ENCODE measurements around the gene FASTK. TPM values are rescaled to one million over a fixed set of nuclear protein-coding genes. Genes with fewer than 3 reads are reported as not detected.

Gene FASTK
- polyA plus RNA-seq, 1 donor (not counting 4 experiments of a cell fraction or from before 2014, with no cell fraction given), result 27.2 TPM

GRCh38 chr7:151064993-151065392 is 15.6 kb downstream of the FASTK start:
- dilution Hi-C loops (cut with MboI; ENCODE audit: extremely low pct_ligation_motif_present, low sequenced_read_pairs), result no loop called here
- no peak overlapping the region for H3K27ac ChIP-seq (ENCODE audit: control insufficient read depth, insufficient read depth, low read length)

GRCh38 chr7:151064454-151064853 is 16.2 kb downstream of the FASTK start:
- DNase-seq (ENCODE audit: low read depth, low spot score), result no peak

More at GRCh38 chr7:151064993-151065392, 15.6 kb downstream of the FASTK start:
- Histone ChIP-seq H3K9me1 (ENCODE audit: control insufficient read depth, extremely low read depth, insufficient read depth, low read length) (peaks cover 4% of the 10 kb centered on the region), H2AFZ (ENCODE audit: control insufficient read depth, low read length) (no peak overlapping the region), H3K4me3 (ENCODE audit: control insufficient read depth in 2 of 3, extremely low read depth in 1 of 3, insufficient read depth in 2 of 3, low read depth in 1 of 3, low read length in 3 of 3) (no peak overlapping the region), H3K4me2 (ENCODE audit: control insufficient read depth, extremely low read depth, insufficient read depth, low read depth, low read length) (no peak overlapping the region), H4K20me1 (ENCODE audit: control insufficient read depth, extremely low read depth, insufficient read depth, low read length) (peaks cover 3% of the 10 kb centered on the region), H3K36me3 (ENCODE audit: control insufficient read depth in 2 of 2, extremely low read depth in 1 of 2, insufficient read depth in 2 of 2, low read length in 2 of 2) (peaks cover 31 to 32% of the 10 kb centered on the region in 2 experiments), H3K79me2 (ENCODE audit: control insufficient read depth, insufficient read depth, low read length) (peaks cover 31% of the 10 kb centered on the region), H3K27me3 (ENCODE audit: control insufficient read depth, extremely low read depth, insufficient read depth, low read length) (no peaks in the 10 kb centered on the region), H3K9me3 (ENCODE audit: control insufficient read depth, low read depth, low read length) (no peaks in the 10 kb centered on the region), H3K9ac (ENCODE audit: control insufficient read depth, extremely low read depth, insufficient read depth, low read length) (no peak overlapping the region), H3K4me1 (ENCODE audit: control insufficient read depth, extremely low read depth, insufficient read depth, low read length) (peaks cover 22% of the 10 kb centered on the region)
- TF ChIP-seq EZH2 (IDR thresholded peaks at IDR 0.05; ENCODE audit: low read length) (no peak), CTCF (optimal IDR thresholded peaks at IDR 0.05 in 1 of 3, IDR thresholded peaks at IDR 0.05 in 1 of 3, conservative IDR thresholded peaks at IDR 0.05 in 1 of 3; ENCODE audit: extremely low read depth in 1 of 3, insufficient read depth in 2 of 3, low read length in 3 of 3) (no peak)
- DNase-seq (ENCODE audit: low read depth, low spot score) (no peak), FAIRE-seq (no peak)

More at GRCh38 chr7:151064454-151064853, 16.2 kb downstream of the FASTK start:
- TF ChIP-seq CTCF (optimal IDR thresholded peaks at IDR 0.05 in 1 of 3, IDR thresholded peaks at IDR 0.05 in 1 of 3, conservative IDR thresholded peaks at IDR 0.05 in 1 of 3; ENCODE audit: extremely low read depth in 1 of 3, insufficient read depth in 2 of 3, low read length in 3 of 3) (no peak), EZH2 (IDR thresholded peaks at IDR 0.05; ENCODE audit: low read length) (no peak)
- H3K27me3 ChIP-seq (ENCODE audit: control insufficient read depth, extremely low read depth, insufficient read depth, low read length), result no peaks in the 10 kb centered on the region
- H3K4me3 ChIP-seq (ENCODE audit: control insufficient read depth in 2 of 3, extremely low read depth in 1 of 3, insufficient read depth in 2 of 3, low read depth in 1 of 3, low read length in 3 of 3), result no peak overlapping the region
- H3K9me3 ChIP-seq (ENCODE audit: control insufficient read depth, low read depth, low read length), result no peaks in the 10 kb centered on the region
- no peak overlapping the region for H3K9ac ChIP-seq (ENCODE audit: control insufficient read depth, extremely low read depth, insufficient read depth, low read length)
- peaks cover 4% of the 10 kb centered on the region for H3K9me1 ChIP-seq (ENCODE audit: control insufficient read depth, extremely low read depth, insufficient read depth, low read length)
- H4K20me1 ChIP-seq (ENCODE audit: control insufficient read depth, extremely low read depth, insufficient read depth, low read length), result peaks cover 3% of the 10 kb centered on the region
- no peak overlapping the region for H3K4me2 ChIP-seq (ENCODE audit: control insufficient read depth, extremely low read depth, insufficient read depth, low read depth, low read length)
- H3K27ac ChIP-seq (ENCODE audit: control insufficient read depth, insufficient read depth, low read length), result no peak overlapping the region
- FAIRE-seq, result no peak
- H3K36me3 ChIP-seq (ENCODE audit: control insufficient read depth in 2 of 2, extremely low read depth in 1 of 2, insufficient read depth in 2 of 2, low read length in 2 of 2), result peaks cover 26 to 27% of the 10 kb centered on the region in 2 experiments
- no peak overlapping the region for H2AFZ ChIP-seq (ENCODE audit: control insufficient read depth, low read length)
- H3K4me1 ChIP-seq (ENCODE audit: control insufficient read depth, extremely low read depth, insufficient read depth, low read length), result peaks cover 22% of the 10 kb centered on the region
- dilution Hi-C loops (cut with MboI; ENCODE audit: extremely low pct_ligation_motif_present, low sequenced_read_pairs), result no loop called here
- H3K79me2 ChIP-seq (ENCODE audit: control insufficient read depth, insufficient read depth, low read length), result peaks cover 35% of the 10 kb centered on the region

Data from keratinocyte (primary cell).